Bronchial epithelial cell (primary cell): ENCODE data around the gene DTX4. TPM values are rescaled to one million over a fixed set of nuclear protein-coding genes. Genes with fewer than 3 reads are reported as not detected.
A peak's percentile ranks its signal among the peaks of the same experiment; 100 is the strongest.
"Not testable (repeated sequence)": the region's sequence is repeated elsewhere in the genome, so short reads cannot be mapped to it uniquely, and the experiment has no call there.

ENCODE experiments used
- DNase-seq: peaks from one replicate; pipeline ENCODE4 v3.0.0-alpha.2; 2010; ENCODE audit warnings: low read depth
- FAIRE-seq: peaks from 2 replicates; lab custom pipeline; 2011; peaks lifted over from hg19 to GRCh38; lab: Jason Lieb, UNC
- H3K27me3 ChIP-seq: 2 replicates; pipeline ENCODE4 v1.5.1; 2011; ENCODE audit warnings: low read length; ENCODE audit not compliant: control insufficient read depth, insufficient read depth
- H3K36me3 ChIP-seq: 2 replicates; pipeline ENCODE4 v1.5.1; 2011; ENCODE audit warnings: low read length; ENCODE audit not compliant: control insufficient read depth, insufficient read depth
- H3K4me3 ChIP-seq: 2 replicates; pipeline ENCODE4 v1.5.1; 2011; ENCODE audit warnings: mild to moderate bottlenecking, low read depth, low read length, control low read depth
- CTCF ChIP-seq: IDR thresholded peaks from 2 replicates; pipeline ENCODE4 v1.5.1; 2011; ENCODE audit warnings: mild to moderate bottlenecking, moderate library complexity, low read length, control low read depth, inconsistent platforms; ENCODE audit not compliant: insufficient read depth, severe bottlenecking
- total RNA-seq: library from RNA; depleted of rRNA; stranded (reverse); fragments of >200 nt; gene quantifications from 2 replicates; pipeline ENCODE4 v1.2.1, GENCODE V29; 2014

Gene DTX4
- total RNA-seq = 2.4 and 2.6 TPM in 2 replicates

- FAIRE-seq (no peak), DNase-seq (peak; percentile 80)
- Histone ChIP-seq H3K27me3 (no peaks in the 10 kb centered on the region), H3K36me3 (peaks cover 5% of the 10 kb centered on the region), H3K4me3 (peak within 1 kb of the TSS; percentile 66)
- TF ChIP-seq CTCF = peak; percentile 92
Measured at GRCh38 chr11:59171508-59172322, at the start of gene DTX4. Gene DTX4, plus strand, starts transcription at chr11:59172132. Its CDS starts 464 bp downstream, at chr11:59172596.

GRCh38 chr11:59135648-59136461, 36.1 kb upstream of the DTX4 start:
- no peak overlapping the region for H3K4me3 ChIP-seq
- H3K36me3 ChIP-seq = no peaks in the 10 kb centered on the region
- no peak for FAIRE-seq
- no peaks in the 10 kb centered on the region for H3K27me3 ChIP-seq
- TF ChIP-seq CTCF = peak; percentile 99
- peak; percentile 55 for DNase-seq

GRCh38 chr11:59136551-59136950, 35.4 kb upstream of the DTX4 start:
- H3K36me3 ChIP-seq, DNase-seq, H3K27me3 ChIP-seq, FAIRE-seq, H3K4me3 ChIP-seq: not testable (repeated sequence)

GRCh38 chr11:59137190-59137589, 34.7 kb upstream of the DTX4 start:
- no peaks in the 10 kb centered on the region for H3K27me3 ChIP-seq
- no peak for DNase-seq
- H3K4me3 ChIP-seq = no peak overlapping the region
- H3K36me3 ChIP-seq = no peaks in the 10 kb centered on the region
- FAIRE-seq = no peak
- TF ChIP-seq CTCF = no peak

GRCh38 chr11:59138643-59139042, 33.3 kb upstream of the DTX4 start:
- DNase-seq = no peak
- Histone ChIP-seq H3K27me3 (no peaks in the 10 kb centered on the region), H3K4me3 (no peak overlapping the region), H3K36me3 (no peaks in the 10 kb centered on the region)
- no peak for TF ChIP-seq CTCF
- no peak for FAIRE-seq

- no peak for DNase-seq
- H3K27me3 ChIP-seq = no peaks in the 10 kb centered on the region
- FAIRE-seq = no peak
- H3K4me3 ChIP-seq = no peak overlapping the region
- TF ChIP-seq CTCF = no peak
- H3K36me3 ChIP-seq = no peaks in the 10 kb centered on the region
Measured at GRCh38 chr11:59141191-59141590, 30.7 kb upstream of the DTX4 start.
